Right hindlimb (tissue), 1 donor: ENCODE data around the gene MYL12A.
A peak's percentile ranks its signal among the peaks of the same experiment; 100 is the strongest.

Experiments used
- DNase-seq: peaks from one replicate; pipeline ENCODE4 v3.0.0-alpha.2; 2018

The MYL12A gene

GRCh38 chr18:3225588-3225987, 22.0 kb upstream of the MYL12A start:
- DNase-seq = no peak

DNA sequence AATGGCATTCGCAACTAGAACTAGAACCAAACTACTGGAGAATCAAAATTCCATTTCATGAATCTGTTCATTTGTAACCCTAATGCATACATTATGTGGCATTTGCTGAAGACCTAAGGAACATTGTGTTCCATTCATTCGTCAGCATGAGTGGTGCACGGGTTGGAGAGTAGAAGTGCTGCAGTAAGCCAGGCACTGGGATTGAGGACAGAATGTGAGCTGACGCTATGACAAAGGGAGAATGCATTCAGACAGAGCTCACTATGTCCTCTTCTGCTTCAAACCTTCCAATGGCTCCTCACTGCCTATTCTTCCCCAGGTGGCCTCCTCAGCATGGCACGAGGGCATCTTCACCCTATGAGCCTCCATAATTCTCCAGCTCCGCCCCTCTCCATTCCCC, 21.6 kb upstream of the MYL12A start:
- DNase-seq = no peak

DNA sequence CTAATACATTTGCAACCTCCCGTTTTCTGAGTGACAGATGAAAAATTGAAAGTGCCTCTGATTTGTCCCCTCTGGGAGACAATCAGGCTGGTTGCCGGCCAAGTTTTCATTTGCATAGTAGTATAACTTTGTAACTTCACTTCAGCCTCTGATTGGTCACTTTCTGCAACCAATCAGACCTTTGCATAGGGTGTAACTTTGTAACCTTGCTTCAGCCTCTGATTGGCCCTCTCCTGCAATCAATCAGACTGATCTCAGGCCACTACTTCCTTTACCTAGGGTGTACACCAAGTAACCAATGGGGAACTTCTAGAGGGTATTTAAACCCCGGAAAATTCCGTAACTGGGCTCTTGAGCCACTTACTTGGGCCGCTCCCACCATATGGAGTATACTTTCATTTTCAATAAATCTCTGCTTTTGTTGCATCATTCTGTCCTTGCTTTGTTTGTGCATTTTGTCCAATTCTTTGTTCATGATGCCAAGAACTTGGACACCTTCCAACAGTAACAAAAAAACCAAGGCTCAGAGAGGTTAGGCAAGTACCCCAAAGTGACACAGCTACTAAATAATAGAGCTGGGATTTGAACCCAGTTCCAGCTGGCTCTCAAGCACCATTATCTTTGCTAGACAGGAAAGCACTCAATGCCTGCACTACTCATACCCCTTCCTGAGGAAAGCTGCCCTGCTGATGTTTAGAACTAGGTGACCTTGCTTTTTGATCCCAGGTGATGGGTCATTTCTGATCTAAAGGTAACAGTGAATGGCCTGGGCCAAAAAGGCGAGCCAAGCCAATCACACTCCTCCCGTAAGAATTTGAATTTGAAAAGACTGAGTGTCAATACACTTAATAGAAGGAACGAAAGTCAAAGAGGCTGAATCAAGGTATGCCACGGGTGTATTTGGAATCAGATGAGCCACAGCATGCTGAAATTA, 16.9 kb upstream of the MYL12A start:
- DNase-seq = no peak

DNA sequence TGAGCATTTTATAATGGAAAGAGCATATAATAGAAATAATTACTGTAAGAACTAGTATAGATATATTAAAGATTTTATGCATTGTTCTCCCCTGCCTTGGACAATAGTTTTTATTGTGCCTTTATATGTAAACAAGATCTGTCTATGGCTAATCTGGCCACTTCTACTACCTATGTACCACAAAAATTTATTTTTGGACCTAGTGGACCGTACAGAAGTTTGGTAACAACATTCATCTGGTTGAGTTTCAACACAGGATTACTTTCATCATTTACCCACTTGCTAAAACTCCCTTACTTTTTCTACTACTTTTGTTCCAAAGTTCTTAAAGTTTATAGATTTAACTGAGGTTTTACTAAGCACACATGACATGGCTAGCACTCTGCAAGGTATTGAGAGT, 14.6 kb upstream of the MYL12A start:
- no peak for DNase-seq

DNA sequence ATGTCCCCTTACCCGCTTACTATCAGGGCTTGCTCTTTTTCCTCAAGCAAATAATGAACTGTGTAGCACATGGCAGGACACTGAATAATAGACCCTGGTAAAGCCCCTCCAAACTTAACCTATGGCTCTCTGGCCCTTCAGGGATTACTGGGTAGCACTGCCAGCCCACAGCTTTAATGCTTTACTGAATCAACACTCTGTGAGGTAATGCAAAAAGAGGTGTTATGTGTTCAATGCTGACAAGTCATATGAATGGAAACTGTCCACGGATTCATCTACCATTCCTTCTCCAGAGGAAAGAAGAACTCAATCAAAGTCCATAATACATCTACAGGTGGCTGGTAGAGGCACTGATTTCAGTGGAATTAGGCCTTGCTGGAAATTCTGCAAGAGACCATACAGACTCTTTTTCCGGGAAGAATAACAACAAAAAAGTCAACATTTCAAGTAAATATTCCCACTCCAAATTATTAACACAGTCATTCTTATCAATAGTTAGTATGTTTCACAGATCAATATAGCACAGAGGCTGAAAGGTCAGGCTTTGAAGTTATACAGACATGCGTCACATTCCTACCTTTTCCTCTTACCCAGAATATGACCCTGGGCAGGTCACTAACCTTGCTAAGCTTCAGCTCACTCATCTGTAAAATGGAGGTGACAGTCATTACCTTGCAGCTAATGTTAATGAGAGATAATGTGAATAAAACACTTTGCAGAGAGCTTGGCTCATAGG, 14.0 kb upstream of the MYL12A start:
- DNase-seq = no peak

DNA sequence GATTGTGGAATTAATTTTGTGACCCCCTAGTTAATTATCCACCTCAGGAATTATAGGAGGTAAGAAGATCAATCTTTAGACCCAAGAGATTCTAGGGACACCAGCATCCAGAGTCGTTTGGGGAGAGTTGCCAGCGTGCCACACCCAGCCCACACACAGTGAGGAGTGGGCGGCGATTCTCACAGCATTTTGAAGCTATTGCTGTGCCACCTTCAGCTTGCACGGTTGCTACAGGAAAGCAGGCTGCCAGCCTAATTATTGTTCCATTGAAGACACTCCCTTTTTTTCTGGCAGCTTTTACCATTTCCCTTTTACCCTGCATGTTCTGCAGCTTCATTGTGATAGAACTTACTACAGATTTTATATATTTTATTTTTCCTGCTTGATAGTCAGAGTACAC, 13.1 kb upstream of the MYL12A start:
- DNase-seq = no peak

GRCh38 chr18:3235846-3236245, 11.8 kb upstream of the MYL12A start:
- no peak for DNase-seq

- no peak for DNase-seq
Measured at GRCh38 chr18:3236470-3236869, 11.1 kb upstream of the MYL12A start.

DNA sequence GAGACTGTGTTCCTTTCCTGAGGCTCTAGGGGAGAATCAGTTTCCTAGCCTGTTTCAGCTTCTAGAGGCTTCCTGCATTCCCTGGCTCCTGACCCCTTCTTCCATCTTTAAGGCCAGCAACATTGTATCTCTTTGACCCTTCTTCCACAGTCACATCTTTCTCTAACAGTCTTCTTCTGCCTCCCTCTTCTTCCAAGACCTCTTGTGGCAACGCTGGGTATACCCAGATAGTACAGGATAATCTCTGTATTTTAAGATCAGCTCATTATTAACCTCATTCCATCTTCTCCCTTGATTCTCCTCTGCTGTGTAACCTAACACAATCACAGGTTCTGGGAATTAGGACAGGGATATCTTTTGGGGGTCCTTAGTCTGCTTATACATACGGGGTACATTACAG, 8.9 kb upstream of the MYL12A start:
- DNase-seq = no peak

- no peak for DNase-seq
Measured at GRCh38 chr18:3245185-3245564, 2.4 kb upstream of the MYL12A start.

DNA sequence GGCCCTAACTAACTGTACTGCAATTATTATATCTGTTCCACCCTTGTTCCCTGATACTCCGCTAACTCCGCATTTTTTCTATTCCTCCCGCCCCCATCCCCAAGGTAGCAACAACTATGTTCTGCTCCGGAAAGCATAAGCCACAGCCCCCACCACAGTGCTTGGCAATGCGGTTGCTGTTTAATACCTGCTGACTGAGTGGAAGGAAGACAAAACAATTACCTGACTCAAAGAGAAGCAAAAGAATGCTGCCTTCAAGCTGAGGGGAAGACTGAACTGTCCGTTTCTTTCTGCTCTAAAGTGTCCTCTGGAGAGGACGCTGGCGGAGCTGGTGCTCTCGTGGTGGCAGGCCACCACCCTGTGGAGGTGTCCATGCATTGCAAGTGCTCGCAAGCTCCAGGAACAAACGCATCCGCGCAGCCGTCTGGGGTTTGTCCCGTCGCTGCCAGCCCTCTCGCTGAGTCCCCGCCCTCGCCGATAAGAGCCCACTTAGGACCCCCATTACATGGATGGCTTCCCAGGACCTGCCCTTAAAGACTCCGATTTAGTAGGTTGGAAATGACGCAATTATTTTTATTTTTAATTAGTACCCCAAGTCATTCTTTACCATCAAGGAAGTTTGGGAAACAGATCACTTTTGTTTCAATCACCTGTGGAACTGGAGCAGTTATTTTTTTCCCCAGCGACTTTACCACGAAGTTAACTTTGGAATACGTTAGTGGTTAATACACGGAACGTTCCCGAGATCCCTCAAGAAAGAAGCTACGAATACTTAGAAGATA, 1.6 kb upstream of the MYL12A start:
- DNase-seq = peak; percentile 93

- DNase-seq = peak; percentile 51
Measured at GRCh38 chr18:3246635-3247239, 864 bp upstream of the MYL12A start.

DNA sequence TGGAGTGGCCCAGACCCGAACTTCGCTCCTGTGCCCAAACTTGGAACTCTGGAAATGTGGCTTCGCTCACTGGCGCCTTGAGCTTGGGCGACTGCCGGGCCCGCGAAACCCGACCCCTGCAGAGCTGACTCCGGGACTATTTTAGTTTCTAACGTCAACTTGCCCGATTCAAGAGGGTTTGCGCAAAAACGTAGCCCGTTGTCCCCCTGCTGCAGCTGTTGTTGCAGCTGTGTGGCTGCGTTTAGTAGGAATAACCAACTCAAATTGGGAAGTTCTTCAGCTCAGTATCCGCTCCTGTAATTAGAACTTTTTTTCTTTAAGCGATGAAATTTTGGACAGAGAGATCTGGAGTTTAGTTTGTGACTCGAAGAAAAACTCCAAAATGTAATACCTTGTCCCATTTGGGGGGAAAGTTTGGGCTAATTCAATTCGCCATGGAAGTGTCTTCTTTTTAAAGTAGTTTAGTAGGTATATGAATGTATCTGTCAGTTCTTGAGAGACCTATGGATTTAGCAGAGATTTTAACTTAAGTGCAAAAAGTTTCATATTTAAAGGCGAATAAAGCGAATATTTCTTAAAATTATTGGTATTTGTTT, 559 bp downstream of the MYL12A start:
- peak; percentile 84 for DNase-seq

GRCh38 chr18:3248658-3249359, 1.2 kb downstream of the MYL12A start:
- no peak for DNase-seq

GRCh38 chr18:3250237-3251107, 2.9 kb downstream of the MYL12A start:
- no peak for DNase-seq

- DNase-seq = no peak
Measured at GRCh38 chr18:3251249-3251962, 3.8 kb downstream of the MYL12A start.

DNA sequence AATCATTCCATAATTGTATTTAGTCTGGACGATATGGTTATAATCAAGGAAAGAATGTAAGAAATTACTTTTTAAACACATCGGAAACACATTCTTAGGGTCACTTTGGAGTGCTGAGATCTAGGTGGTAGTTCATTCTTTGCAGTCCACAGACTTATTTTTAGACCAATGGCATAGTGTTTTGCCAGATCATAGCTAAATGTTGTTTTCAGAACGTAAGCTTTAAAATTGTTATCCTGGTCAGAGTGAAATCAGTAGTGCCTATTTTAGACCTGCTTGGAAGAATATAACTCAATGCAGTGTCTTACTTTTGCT, 4.3 kb downstream of the MYL12A start:
- DNase-seq = no peak

- DNase-seq = no peak
Measured at GRCh38 chr18:3252843-3253242, 5.2 kb downstream of the MYL12A start.

DNA sequence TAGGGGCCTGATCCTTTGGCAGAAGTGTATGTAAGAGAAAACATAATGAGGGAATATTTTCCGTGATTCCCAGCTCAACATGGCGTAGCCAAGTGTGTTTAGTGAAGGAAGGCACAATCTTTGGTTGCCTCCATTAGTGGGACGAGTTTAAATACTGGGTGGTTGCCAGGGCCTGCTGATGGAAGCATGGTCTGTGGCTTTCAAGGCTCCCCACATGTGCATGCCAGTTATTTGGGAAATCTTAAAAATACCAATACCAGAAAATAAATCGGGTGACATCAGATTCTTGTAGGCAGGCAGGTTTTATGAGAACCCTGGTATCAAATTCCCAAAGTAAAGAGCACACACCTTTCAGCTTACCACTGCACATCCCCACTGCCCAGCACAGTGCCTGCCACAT, 7.1 kb downstream of the MYL12A start:
- DNase-seq = no peak

DNA sequence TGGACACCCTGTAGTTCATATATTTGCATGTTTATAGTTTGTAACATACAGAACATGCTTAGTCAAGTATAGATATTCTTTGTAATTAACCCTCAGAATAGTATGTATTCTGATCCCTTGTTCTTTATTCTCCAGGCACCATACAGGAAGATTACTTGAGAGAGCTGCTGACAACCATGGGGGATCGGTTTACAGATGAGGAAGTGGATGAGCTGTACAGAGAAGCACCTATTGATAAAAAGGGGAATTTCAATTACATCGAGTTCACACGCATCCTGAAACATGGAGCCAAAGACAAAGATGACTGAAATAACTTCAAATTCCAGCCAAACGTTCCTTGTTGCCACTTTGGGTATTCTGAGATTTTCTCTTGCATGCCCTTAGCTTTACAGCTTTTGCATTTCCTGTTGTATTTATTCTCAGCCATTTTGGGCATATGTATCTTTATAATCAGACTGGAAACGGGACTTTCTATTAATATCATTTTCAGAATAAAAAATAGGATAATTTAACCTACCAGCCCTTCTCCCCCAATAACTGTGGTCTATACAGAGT, 8.1 kb downstream of the MYL12A start:
- no peak for DNase-seq
